GM12878 (cell line): ENCODE results near the gene GREB1. TPM values are rescaled to one million over a fixed set of nuclear protein-coding genes. Genes with fewer than 3 reads are reported as not detected.

Source experiments
- ATAC-seq: fragments of 200-7000 bp; cut with Tn5 transposase; 3 replicates; pipeline ENCODE4 v1.9.1; 2020; ENCODE audit warnings: mild to moderate bottlenecking, moderate library complexity
- BruUV-seq: library from RNA; stranded (reverse); fragments of 400-500 nt; replicated peaks from 2 replicates; lab custom pipeline; 2021; lab: Mats Ljungman, UMichigan
- CTCF ChIA-PET: fragments of 300-600 bp; sonication (Branson Sonifier 250); formaldehyde crosslinking; extraction: SDS; loops from one replicate; lab custom pipeline; 2021; ENCODE audit warnings: inconsistent platforms; lab: Yijun Ruan, JAX
- POLR2A ChIA-PET: fragments of 350-600 bp; formaldehyde crosslinking; extraction: SDS; loops from one replicate; lab custom pipeline; 2021; ENCODE audit warnings: inconsistent platforms; lab: Charles Lee
- RAD21 ChIA-PET: fragments of 300-600 bp; sonication (Branson Sonifier 250); formaldehyde crosslinking; loops from one replicate; lab custom pipeline; 2023; ENCODE audit warnings: antibody characterized with exemption; ENCODE audit not compliant: unreplicated experiment; lab: Charles Lee
- SMC1A ChIA-PET: fragments of 300-600 bp; sonication (Branson Sonifier 250); formaldehyde crosslinking; loops from one replicate; lab custom pipeline; 2023; ENCODE audit not compliant: unreplicated experiment, uncharacterized antibody; lab: Charles Lee
- DNase-seq: peaks from one replicate; pipeline ENCODE4 v3.0.0-alpha.2; 2011; ENCODE audit warnings: low read depth, low spot score
- FAIRE-seq: peaks from 3 replicates; lab custom pipeline; 2011; peaks lifted over from hg19 to GRCh38; lab: Jason Lieb, UNC
- H2AFZ ChIP-seq: 2 replicates; pipeline ENCODE4 v1.6.0; 2011; ENCODE audit warnings: low read depth, low read length, control low read depth; ENCODE audit not compliant: control insufficient read depth
- H3K27ac ChIP-seq: 2 replicates; pipeline ENCODE4 v1.5.1; 2011; ENCODE audit warnings: control low read depth; ENCODE audit not compliant: control insufficient read depth, insufficient read depth
- H3K27me3 ChIP-seq, 2 experiments: replicated peaks in 1 of 2; 2 replicates each; pipeline versions ENCODE4 v1.6.0 to v1.6.1; 2011; ENCODE audit warnings: low read length in 1 of 2; ENCODE audit not compliant: control insufficient read depth in 2 of 2, insufficient read depth in 2 of 2
- H3K36me3 ChIP-seq, 2 experiments: 2 replicates each; pipeline ENCODE4 v1.5.1; 2011; ENCODE audit warnings: low read length in 1 of 2; ENCODE audit not compliant: control insufficient read depth in 2 of 2, insufficient read depth in 2 of 2
- H3K4me1 ChIP-seq: 2 replicates; pipeline ENCODE4 v1.6.1; 2011; ENCODE audit warnings: mild to moderate bottlenecking, low read length, moderate library complexity, mixed read lengths; ENCODE audit not compliant: control insufficient read depth, insufficient read depth
- H3K4me2 ChIP-seq: 2 replicates; pipeline ENCODE4 v1.6.0; 2011; ENCODE audit warnings: control low read depth; ENCODE audit not compliant: control insufficient read depth, insufficient read depth
- H3K4me3 ChIP-seq: fragments of 200-600 bp; sonication (generic); 2 replicates; pipeline ENCODE4 v1.5.1; 2016
- H3K79me2 ChIP-seq: 2 replicates; pipeline ENCODE4 v1.6.0; 2011; ENCODE audit warnings: low read length; ENCODE audit not compliant: control insufficient read depth, insufficient read depth
- H3K9ac ChIP-seq: 2 replicates; pipeline ENCODE4 v1.8.0; 2011; ENCODE audit warnings: low read length, control low read depth, mixed read lengths; ENCODE audit not compliant: control insufficient read depth, insufficient read depth
- H3K9me3 ChIP-seq: replicated peaks from 3 replicates; pipeline ENCODE4 v1.5.1; 2011; ENCODE audit warnings: mild to moderate bottlenecking, low read length; ENCODE audit not compliant: control insufficient read depth, insufficient read depth
- H4K20me1 ChIP-seq: 2 replicates; pipeline ENCODE4 v1.6.0; 2011; ENCODE audit not compliant: control insufficient read depth, insufficient read depth
- BACH1 ChIP-seq: fragments of 450-650 bp; IDR thresholded peaks from 2 replicates; pipeline ENCODE4 v1.6.1; 2017; ENCODE audit warnings: mild to moderate bottlenecking, borderline replicate concordance
- IRF4 ChIP-seq: IDR thresholded peaks from 2 replicates; pipeline ENCODE4 v1.6.1; 2011; ENCODE audit warnings: low read depth, low read length
- SUZ12 ChIP-seq: fragments of 200-600 bp; sonication (generic); IDR thresholded peaks from one replicate; pipeline ENCODE4 v1.6.1; 2018; ENCODE audit warnings: antibody characterized with exemption, mild to moderate bottlenecking; ENCODE audit not compliant: unreplicated experiment
- WRNIP1 ChIP-seq: IDR thresholded peaks from 2 replicates; pipeline ENCODE4 v1.6.1; 2011; ENCODE audit warnings: low read depth, low read length, improper control_type of control experiment, borderline replicate concordance
- ZNF207 ChIP-seq: fragments of 450-650 bp; IDR thresholded peaks from 2 replicates; pipeline ENCODE4 v1.6.1; 2014; ENCODE audit warnings: antibody characterized with exemption, mild to moderate bottlenecking, borderline replicate concordance
- WGBS: methylation state at CpG from one replicate; pipeline ENCODE4 v1.1.6; 2016; ENCODE audit warnings: low lambda C conversion rate; ENCODE audit not compliant: insufficient replicate concordance, insufficient coverage; ENCODE audit errors: missing lambda C conversion rate; 5-methylcytosine and 5-hydroxymethylcytosine counted together
- in situ Hi-C: fragments of 300-500 bp; cut with MboI; formaldehyde crosslinking; loops from 9 replicates; pipeline ENCODE4 v1.14.3; 2018; ENCODE audit warnings: mixed read lengths
- intact Hi-C: fragments of 100-400 bp; cut with micrococcal nuclease; formaldehyde crosslinking; loops from one replicate; pipeline ENCODE4 v1.14.2; 2022; ENCODE audit not compliant: unreplicated experiment
- polyA plus RNA-seq, 11 experiments: library from polyadenylated mRNA; depleted of rRNA in 4 of 11; unstranded in 6 of 11; stranded (reverse) in 5 of 11; fragments of >200 nt; fragmentation: Nextera tagmentation in 4 of 11; fragmentation: Illumina TruSeq in 1 of 11; extraction: Ambion mirVana in 4 of 11; extraction: Trizol in 1 of 11; gene quantifications; 1 replicate in 1 of 11; 2 replicates in 10 of 11; pipeline versions ENCODE4 v1.2.1 to v1.2.3, GENCODE V29; 2011 to 2016; ENCODE audit warnings: inconsistent platforms in 2 of 11, missing spikeins in 2 of 11, low read depth in 1 of 11
- total RNA-seq, 4 experiments: library from RNA; depleted of rRNA in 3 of 4; stranded (reverse); fragments of >200 nt in 3 of 4; fragmentation: Illumina TruSeq in 1 of 4; extraction: Trizol in 1 of 4; gene quantifications; 2 replicates each; pipeline versions ENCODE4 v1.2.1 to v1.2.3, GENCODE V29; 2013 to 2021
- TF ChIP-seq, protein P1 (sequence below), 3 experiments: IDR thresholded peaks in 2 of 3; conservative IDR thresholded peaks in 1 of 3; 2 replicates each; pipeline ENCODE4 v1.5.1; 2011; ENCODE audit warnings: low read depth in 3 of 3, low read length in 3 of 3, mild to moderate bottlenecking in 3 of 3, control low read depth in 2 of 3, moderate library complexity in 2 of 3, inconsistent platforms in 1 of 3, mixed read lengths in 1 of 3; ENCODE audit not compliant: control insufficient read depth in 2 of 3, insufficient read depth in 1 of 3; ENCODE audit errors: extremely low read depth in 1 of 3

Gene GREB1
- total and polyA plus RNA-seq, 10 of the 15 experiments (the other 5 are each of a cell fraction or from before 2014, with no cell fraction given), result 0.09 to 2.1 (median 0.37) TPM; not detected in 1

DNA sequence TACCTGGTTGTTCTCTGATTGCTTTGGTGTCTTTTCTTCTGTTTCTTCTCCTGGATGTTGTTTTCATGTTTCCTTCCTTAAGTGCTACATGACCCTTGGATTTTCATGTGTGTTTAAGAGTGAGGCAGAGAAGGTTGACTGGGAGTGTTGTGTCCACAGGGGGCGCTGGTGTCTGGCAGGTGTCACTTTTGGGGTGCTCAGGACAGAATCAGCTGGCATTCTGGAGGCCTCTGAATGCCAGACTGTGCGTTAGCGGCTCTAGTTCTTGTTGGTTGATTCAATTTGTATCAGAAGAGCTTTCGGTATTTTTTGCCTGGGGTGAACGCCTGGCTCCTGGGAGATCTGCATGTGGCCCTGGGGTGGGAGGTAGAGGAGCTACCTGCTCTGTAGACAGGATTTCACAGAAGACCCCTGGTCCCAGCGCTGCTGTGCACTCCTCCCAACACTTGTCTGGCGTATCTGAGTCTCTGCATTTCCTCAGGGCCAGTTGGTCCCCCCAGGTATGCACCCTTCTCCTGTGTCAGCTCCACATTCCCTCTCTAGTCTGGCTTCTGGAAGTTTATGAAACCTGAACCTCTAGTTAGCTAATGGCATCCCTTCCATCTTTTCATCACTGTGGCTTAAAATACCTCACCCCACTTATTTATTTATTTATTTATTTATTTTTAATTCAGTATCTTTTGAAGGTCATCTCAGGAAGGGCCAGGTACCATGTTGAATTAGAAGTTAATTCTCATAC lies 1.1 kb downstream of the GREB1 start:
- BruUV-seq, result no TSS peak
- ChIA-PET SMC1A (no interaction called here), CTCF (interaction anchor here (0.7 to 2.3 kb wide), 4 partner anchors 48 to 220 kb away, joined by 3 to 13 read pairs (median 3); no protein-coding TSS in a partner anchor), POLR2A (no interaction called here), RAD21 (interaction anchor here (1.2 kb wide), 1 partner anchor 49 kb away, joined by 3 read pairs; no protein-coding TSS in a partner anchor)
- TF ChIP-seq SUZ12 (no peak), ZNF207 (no peak), BACH1 (no peak), IRF4 (no peak), WRNIP1 (no peak)
- TF ChIP-seq, protein P1, sequence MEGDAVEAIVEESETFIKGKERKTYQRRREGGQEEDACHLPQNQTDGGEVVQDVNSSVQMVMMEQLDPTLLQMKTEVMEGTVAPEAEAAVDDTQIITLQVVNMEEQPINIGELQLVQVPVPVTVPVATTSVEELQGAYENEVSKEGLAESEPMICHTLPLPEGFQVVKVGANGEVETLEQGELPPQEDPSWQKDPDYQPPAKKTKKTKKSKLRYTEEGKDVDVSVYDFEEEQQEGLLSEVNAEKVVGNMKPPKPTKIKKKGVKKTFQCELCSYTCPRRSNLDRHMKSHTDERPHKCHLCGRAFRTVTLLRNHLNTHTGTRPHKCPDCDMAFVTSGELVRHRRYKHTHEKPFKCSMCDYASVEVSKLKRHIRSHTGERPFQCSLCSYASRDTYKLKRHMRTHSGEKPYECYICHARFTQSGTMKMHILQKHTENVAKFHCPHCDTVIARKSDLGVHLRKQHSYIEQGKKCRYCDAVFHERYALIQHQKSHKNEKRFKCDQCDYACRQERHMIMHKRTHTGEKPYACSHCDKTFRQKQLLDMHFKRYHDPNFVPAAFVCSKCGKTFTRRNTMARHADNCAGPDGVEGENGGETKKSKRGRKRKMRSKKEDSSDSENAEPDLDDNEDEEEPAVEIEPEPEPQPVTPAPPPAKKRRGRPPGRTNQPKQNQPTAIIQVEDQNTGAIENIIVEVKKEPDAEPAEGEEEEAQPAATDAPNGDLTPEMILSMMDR (IDR thresholded peaks at IDR 0.05 in 2 of 3, conservative IDR thresholded peaks at IDR 0.05 in 1 of 3; ENCODE audit: control insufficient read depth in 2 of 3, extremely low read depth in 1 of 3, insufficient read depth in 1 of 3, low read depth in 3 of 3, low read length in 3 of 3), result peak; percentile 6 to 29 (median 29); a peak in 4 of 6 replicates
- no peak overlapping the region for H3K9ac ChIP-seq
- H4K20me1 ChIP-seq, result no peaks in the 10 kb centered on the region
- no peak overlapping the region for H3K4me2 ChIP-seq
- in situ Hi-C loops (no loop called here), intact Hi-C loops (no loop called here)
- FAIRE-seq (no peak), ATAC-seq (0 out of 3 replicates have a peak, but pooled peaks have one; percentile 16), DNase-seq (no peak)
- H3K9me3 ChIP-seq, result no peaks in the 10 kb centered on the region
- H3K27ac ChIP-seq, result no peak overlapping the region
- no peaks in the 10 kb centered on the region for H3K4me1 ChIP-seq
- WGBS, result 26% methylated on average over 7 of the region's 7 CpGs
- peaks cover 0 to 2% of the 10 kb centered on the region in 2 experiments; a peak in 1 of 4 replicates for H3K27me3 ChIP-seq
- H3K4me3 ChIP-seq, result no peak overlapping the region
- no peaks in the 10 kb centered on the region for H3K79me2 ChIP-seq
- H2AFZ ChIP-seq, result no peak overlapping the region
- H3K36me3 ChIP-seq, result no peaks in the 10 kb centered on the region
